Stimulated activated naive CD4-positive, alpha-beta T cell (primary cell): Measurements from ENCODE around the gene MICU1.
"Not testable (repeated sequence)": the region's sequence is repeated elsewhere in the genome, so short reads cannot be mapped to it uniquely, and the experiment has no call there.

ENCODE experiments used
- DNase-seq, 6 experiments: peaks; one replicate each; lab custom pipeline; 2025; lab: John Stamatoyannopoulos, UW

Gene MICU1

DNA sequence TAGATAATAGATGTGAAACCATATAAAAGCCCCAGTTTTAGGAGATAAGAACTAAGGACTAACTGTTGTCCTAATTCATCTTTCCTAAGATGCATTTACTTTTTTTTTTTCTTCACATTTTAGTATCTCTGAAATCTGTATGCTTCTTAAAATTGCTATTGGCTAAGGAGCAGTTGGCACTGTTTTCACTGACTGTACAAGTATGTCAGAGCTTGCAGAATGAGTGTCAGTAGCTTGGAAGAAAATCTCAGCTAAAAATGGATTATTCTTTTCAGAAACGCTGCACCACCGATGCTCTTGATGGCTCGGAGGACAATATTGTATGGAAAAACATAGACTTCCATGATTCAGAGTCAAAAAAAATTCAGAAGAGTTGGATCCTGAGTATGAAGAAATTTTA, 180.0 kb downstream of the MICU1 start:
- DNase-seq, result no peak

DNA sequence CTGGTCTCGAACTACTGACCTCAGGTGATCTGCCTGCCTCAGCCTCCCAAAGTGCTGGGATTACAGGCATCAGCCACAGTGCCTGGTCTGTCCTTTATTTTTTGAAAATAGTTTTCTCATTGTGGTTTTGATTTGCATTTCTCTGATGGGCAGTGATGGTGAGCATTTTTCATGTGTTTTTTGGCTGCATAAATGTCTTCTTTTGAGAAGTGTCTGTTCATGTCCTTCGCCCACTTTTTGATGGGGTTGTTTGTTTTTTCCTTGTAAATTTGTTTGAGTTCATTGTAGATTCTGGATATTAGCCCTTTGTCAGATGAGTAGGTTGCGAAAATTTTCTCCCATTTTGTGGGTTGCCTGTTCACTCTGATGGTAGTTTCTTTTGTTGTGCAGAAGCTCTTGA, 182.9 kb downstream of the MICU1 start:
- not testable (repeated sequence) for DNase-seq

DNA sequence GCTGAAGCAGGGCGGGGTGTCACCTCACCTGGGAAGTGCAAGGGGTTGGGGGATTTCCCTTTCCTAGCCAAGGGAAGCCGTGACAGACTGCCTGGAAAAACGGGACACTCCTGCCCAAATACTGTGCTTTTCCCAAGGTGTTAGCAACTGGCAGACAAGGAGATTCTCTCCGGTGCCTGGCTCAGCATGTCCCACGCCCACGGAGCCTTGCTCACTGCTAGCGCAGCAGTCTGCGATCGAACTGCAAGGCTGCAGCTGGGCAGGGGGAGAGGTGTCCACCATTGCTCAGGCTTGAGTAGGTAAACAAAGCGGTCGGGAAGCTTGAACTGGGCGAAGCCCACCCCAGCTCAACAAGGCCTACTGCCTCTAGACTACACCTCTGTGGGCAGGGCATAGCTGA, 190.3 kb downstream of the MICU1 start:
- no peak for DNase-seq

DNA sequence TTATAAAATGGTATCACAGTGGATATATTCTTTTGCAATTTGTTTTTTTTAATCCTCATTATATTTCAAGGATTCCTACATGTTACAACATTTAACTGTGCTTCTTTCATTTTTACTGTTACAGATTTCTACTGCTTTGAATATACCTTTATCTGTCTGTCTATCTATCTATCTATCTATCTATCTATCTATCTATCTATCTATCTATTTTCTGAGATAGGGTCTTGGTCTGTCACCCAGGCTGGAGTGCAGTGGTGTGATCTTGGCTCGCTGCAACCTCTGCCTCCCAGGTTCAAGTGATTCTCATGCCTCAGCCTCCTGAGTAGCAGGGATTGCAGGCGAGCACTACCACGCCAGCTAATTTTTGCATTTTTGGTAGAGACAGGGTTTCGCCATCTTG, 194.9 kb downstream of the MICU1 start:
- DNase-seq, result not testable (repeated sequence)

DNA sequence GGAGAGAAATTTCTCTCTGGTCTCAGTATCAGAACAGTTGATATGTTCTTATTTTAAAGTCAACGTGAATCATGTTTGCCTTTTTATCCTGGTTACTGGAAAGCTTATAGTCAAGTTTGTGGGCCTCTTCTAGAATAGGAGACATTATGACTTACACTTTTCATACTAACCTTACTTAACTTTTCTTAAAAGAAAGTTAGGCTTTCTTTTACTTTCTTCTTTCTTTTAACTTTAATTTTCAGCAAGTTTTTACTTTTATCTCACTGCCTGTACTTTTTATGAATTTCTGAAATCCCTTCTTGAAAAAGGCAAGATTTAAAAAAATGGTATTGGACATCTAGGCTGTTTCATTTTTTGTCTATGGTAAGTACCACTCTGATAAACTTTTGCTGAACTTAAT, 195.9 kb downstream of the MICU1 start:
- no peak for DNase-seq

DNA sequence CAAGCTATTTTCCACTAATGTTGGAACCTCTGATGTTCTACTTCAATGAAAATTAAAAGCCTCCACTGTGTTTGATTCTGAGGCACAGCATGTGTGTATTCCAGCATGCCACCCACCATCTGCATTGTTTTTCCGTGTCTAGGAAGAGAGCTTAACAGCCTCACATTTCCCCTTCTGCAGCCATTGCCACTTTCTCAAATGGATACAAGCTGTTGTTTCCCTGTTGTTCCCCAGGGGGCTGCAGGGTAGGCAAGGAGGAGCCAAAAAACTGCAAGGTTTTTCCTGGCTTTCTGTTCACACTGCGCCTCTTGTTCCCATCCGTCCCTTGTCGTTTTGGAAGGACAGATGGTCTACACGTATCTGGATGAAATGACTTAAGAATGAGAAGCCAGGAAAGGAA, 198.9 kb downstream of the MICU1 start:
- no peak for DNase-seq

DNA sequence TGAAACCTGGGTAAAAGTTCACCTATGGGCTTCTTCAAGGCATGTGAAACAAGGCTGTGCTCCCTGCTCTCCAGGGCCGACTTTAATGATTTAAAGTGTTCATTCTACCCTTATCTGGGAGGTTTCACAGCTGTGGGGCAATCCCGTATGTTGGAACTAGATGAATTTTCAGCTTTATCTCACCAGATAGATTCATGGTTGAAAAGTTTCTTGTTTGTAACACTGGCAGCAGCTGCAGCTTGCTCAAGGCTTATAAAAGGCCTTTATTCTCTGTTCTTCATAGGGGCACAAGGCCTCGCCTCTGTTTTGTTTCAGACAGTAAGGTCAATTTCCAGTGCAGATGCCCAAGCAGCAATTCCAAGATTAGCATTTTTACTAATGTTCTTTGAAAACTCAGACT, 200.7 kb downstream of the MICU1 start:
- no peak for DNase-seq

DNA sequence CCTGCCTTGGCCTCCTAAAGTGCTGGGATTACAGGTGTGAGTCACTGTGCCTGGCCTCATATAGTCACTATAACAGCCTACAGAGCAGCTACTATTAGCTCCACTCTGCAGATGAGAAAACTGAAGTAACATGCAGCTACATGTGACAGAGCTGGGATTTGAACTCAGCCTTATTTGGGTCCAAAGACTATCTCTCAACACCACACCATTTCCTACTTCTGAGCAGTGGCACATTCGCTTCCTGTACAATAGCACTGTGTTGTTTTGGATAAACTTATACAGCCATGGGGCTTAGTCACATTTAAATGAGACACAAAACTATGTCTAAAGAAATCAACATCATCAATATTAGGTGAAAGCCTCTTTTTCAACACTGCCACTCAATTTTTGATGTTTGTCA, 201.3 kb downstream of the MICU1 start:
- DNase-seq, result no peak

DNA sequence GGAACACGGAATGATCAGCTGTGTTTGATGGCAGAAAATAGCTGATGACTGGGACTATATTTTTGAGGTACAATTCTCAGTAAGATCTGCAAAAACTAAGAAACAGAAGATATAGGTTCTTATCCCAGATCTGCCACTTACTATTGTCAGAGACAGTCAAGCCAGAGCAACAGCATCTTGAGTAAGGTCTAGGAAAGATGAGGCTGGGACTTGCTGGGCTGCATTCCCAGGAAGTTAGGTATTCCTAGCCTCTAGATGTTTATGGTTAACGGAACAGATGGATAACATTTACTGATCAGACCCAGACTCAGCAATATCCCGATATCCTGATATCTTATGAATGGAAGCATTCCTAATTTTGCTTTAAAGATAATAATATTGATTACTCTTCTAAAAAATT, 202.5 kb downstream of the MICU1 start:
- DNase-seq, result no peak

DNA sequence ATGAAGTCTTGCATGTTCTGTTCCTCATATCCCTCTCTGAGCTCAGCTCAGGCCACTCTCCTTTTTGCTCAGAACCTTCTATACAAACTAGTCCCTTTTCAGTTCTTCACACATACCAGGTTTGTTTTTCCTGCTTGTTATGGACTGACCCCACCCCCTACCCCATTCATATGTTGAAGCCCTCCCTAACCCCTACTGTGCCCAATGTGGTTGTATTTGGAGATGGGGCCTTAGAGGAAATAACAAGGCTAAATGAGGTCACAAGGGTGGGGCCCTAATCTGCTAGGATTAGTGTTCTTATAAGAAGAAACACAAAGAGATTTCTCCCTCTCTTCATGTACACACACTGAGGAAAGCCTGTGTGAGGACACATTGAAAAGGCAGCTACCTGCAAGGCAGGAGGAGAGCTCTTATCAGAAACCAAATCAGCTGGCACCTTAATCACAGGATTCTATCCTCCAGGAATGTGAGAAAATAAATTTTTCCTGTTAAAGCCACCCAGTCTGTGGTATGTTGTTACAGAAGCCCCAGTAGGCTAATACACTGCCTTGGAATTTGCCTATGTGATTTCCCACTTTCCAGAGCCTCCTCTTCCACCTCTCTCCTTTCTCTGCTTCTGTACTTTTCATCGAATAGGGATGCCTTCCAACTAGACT, 203.9 kb downstream of the MICU1 start:
- no peak for DNase-seq

DNA sequence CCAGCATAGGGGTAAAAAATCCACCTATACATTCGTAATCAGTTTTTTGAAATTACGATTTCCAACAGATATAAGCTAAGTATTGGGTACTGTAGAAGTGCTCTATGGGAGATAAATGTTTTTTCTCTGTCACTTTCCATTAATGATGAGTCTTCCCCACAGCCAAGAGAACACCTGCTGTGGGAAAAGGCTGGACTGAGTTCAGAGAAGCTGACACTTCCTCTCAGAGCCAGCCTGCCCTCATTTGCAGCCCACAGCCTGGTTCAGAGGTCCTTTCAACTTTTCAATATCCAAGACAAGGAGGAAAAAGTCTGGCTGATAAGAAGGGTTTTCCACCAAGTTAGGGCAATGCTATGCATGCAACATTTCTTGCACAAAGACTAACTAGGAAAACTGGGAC, 206.6 kb downstream of the MICU1 start:
- no peak for DNase-seq

DNA sequence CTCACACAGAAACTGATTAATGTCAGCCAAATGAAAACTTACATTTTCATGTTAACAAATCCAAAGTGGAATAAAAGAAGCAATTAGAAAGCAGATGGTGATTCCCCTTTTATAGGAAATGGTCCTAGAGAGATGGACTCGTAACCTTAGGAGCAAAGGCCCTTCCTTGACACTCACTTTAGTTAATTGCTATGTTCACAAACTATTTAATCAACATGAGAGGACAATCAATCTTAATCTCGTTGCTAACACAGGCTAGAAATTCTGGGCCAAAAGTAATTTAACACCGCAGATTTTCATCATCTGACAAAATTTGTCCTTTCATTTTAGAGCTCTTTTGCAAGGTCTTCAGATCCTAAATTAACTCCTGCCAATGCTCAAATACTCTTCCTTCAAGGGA, 207.2 kb downstream of the MICU1 start:
- DNase-seq, result no peak

DNA sequence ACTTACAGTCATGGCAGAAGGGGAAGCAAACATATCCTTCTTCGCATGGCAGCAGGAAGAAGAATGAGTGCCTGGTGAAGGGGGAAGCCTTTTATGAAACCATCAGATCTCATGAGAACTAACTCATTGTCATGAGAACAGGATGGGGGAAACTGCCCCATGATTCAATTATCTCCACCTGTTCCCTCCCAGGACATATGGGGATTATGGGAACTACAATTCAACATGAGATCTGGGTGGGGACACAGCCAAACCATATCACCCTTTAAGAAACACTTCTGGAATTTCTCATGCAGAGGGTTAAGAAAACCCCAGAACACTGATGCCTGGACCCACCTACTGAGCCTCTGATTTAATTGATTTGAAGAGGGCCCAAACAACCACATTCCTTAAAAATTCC, 207.9 kb downstream of the MICU1 start:
- no peak for DNase-seq

DNA sequence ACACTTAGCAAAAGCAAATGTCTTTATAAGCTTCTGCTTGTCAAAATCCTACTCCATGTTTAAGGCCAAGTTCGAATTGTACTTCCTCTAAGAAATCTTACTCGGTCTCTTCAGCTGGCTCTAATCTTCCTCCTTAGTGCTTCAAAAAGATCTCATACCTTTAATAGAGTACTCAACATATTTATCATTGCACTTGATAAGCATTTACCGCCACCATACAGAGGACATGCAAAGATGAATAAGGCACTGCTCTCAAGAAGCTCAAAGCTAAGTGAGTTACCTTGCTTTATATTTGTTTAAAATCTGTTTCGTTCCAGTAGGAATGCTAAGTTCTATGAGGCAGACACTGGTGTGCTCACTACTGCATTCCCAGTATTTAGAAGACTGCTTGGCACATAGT, 209.2 kb downstream of the MICU1 start:
- no peak for DNase-seq

DNA sequence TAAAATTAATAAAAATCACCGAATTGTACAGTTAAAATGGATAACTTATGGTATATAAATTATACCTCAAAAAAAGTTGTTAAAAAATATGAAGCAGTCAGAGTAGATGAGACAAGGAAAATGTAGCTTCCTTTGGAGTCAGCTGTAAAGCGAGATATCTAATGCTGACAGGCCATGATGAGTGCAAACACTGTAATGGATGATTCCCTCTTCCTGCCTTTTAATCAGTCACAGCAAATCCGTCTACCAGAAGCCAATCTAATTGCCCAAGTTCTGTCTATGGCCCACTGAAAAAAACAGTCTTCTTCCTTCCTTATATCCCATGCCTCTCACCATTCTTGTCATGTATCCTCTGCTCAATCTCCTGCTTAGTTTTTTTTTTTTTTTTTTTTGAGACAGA, 211.2 kb downstream of the MICU1 start:
- no peak for DNase-seq

DNA sequence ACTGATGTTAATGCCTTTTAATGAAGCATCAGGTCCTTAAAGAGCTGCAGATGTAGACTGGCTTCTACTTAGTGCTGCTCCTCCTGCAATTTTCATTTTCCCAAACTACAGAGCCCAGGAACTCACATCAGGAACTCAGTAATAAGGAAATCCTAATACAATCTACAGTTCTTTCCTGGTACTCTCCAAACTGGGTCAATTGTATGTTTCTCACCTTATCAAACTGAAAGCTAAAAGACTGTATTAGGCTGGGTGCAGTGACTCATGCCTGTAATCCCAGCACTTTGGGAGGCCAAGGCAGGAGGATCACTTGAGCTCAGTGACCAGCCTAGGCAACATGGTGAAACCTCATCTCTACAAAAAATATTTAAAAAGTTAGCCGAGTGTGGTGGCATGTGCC, 216.7 kb downstream of the MICU1 start:
- DNase-seq, result no peak

DNA sequence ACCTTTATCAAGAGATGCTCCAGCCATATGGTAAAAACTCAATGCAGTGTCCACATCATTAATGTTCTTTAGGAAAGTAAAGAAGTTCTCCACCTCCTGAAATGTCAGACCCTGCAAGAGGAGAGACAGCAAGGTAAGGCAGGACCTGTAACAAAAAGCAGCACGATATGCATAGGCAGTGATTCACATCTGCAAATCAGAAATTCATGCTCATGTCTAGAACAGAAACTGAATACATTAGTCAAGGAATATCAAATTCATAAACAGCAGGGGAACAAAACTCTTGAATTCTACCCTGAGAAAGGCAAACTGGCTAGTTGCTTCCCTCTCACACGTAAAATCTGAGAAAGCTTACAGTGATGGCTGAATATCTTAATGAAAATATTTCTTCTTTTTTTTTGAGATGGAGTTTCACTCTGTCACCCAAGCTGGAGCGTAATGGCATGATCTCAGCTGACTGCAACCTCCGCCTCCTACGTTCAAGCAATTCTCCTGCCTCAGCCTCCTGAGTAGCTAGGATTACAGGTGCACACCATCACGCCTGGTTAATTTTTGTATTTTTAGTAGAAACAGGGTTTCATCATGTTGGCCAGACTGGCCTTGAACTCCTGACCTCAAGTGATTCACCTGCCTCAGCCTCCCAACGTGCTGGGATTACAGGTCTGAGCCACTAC, 217.8 kb downstream of the MICU1 start:
- no peak for DNase-seq

DNA sequence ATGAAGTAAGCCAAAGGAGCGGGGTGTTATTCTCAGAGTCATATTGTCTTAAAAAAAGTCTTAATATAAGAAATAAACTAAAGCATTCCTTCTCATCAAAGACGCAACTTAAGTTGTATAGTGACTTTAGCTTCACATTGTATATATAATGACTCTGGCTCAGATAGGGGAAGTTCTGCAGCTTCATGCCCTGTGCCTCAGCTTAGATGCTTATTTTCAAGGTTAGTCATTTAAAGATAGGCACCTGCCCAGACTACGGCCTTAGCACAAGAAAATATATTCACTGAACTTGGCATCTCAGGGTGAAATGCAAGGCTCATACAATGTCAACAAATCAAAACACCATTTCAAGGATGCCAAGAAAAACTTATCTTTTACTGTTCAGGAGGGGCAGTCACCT, 218.4 kb downstream of the MICU1 start:
- no peak for DNase-seq

DNA sequence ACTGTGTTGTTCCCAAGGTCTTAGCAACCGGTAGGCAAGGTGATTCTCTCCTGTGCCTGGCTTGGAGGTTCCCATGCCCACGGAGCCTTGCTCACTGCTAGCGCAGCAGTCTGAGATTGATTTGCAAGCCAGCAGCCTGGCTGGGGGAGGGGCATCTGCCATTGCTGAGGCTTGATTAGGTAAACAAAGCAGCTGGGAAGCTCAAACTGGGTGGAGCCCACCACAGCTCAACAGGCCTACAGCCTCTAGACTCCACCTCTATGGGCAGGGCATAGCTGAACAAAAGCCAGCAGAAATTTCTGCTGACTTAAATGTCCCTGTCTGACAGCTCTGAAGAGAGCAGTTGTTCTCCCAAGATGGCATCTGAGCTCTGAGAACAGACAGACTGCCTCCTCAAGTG, 230.3 kb downstream of the MICU1 start:
- DNase-seq, result not testable (repeated sequence)

DNA sequence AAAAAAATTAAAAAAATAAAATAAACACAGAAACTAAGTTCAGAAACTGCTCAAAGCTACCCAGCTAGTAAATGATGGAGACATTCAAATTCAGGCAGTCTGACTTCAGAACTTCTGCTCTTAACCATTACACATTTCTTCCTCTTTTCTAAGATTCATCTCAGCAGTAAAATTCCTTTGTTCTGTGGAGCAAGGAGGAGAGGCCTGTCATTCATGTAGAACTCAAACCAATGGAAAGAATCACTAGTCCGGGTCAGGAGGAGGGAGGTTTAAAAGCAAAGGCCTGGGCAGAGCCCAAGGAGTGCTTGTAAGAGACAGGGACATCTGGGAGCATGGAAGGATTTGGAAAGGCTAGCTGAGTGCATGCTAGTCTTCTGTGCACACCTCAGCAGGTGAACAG, 233.3 kb downstream of the MICU1 start:
- DNase-seq, result no peak

DNA sequence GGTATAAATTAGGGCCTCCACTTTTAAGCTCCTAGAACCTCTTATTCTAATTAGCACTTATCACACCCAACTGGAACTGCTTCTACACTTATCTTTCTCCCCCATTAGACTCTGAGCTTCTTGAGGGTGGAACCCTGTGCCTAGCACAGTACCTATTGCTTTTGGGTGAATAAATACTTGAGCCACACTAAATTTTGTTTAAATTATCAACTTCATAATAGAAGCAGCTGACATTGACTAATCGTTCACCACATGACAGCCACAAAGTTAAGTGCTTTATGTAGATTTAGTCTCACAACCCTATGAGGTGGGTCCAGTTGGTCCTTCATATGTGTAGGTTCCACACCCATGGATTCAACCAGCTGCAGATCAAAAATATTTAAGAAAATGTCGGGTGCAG, 235.1 kb downstream of the MICU1 start:
- no peak for DNase-seq

DNA sequence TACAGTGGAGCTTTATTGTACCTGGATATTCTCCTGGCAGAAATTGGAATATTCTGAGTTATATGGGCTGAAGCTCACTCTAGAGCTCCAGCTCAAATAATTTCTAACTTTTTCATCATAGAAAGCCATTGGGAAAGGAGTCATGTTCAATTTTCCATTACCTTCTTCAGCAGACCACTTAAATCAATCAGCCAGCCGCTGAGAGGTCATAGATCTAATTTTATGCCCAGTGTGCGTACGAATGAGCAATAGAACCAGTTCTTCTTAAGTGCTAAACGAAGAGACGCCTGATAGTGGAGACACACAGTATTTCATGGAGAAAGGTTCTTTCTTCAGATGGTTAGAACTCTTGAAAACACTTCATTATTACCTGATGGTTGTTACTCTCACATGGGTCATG, 236.2 kb downstream of the MICU1 start:
- DNase-seq, result no peak

DNA sequence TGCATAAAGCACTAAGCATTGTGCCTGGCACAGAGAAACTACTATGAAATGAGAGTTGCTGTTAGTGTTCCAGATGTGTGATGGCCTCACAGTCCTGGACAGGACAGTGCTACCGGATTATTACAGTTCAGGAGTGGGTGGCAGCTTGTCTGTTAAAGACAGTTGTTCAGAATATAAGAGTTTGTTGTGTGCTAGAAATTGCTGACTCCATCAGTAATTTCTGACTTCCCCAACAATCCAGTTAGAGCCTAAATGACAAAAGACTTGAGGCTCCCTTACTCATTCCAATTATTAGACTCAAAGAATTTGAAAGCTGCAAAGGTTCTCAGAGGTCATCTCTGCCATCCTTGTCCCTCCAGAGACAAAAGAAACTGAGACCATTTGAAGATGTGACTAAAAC, 236.9 kb downstream of the MICU1 start:
- DNase-seq, result no peak

DNA sequence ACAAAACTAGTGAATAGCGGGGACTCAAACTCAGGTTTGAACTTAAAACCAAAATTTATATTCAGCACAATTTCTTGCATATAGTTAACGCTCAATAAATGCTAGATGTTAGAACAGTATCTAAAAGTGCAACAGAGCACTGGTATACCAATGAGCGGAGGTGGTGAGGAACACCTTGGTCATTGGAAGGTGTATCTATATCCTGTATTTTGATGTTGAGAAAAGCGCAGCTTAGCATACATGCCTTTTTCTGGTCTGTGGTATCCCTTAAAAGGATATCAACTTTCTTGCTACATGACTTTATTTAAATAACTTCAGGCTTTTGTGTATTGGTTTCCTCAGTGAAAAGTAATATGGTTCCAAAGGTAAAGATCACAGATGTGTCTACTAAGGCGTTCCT, 237.8 kb downstream of the MICU1 start:
- no peak for DNase-seq
